HEK293 (cell line): Measurements from ENCODE around the gene COL13A1.

Source experiments
- GLI2 ChIP-seq: fragments of 450-650 bp; formaldehyde crosslinking; IDR thresholded peaks from 2 replicates; pipeline ENCODE4; 2017; ENCODE audit warnings: missing biosample characterization, missing genetic modification characterization, low read depth, borderline replicate concordance
- ZNF354C ChIP-seq: fragments of 450-650 bp; formaldehyde crosslinking; IDR thresholded peaks from 2 replicates; pipeline ENCODE4 v1.5.1; 2016; ENCODE audit warnings: missing biosample characterization, missing genetic modification characterization, low read depth, borderline replicate concordance
- TF ChIP-seq, protein P1 (sequence below): fragments of 450-650 bp; formaldehyde crosslinking; IDR thresholded peaks from 2 replicates; pipeline ENCODE4 v1.5.1; 2016; ENCODE audit warnings: missing biosample characterization, missing genetic modification characterization
- TF ChIP-seq, protein P2 (sequence below): fragments of 450-650 bp; formaldehyde crosslinking; IDR thresholded peaks from 2 replicates; pipeline ENCODE4 v1.5.1; 2016; ENCODE audit warnings: missing biosample characterization, missing genetic modification characterization

DNA sequence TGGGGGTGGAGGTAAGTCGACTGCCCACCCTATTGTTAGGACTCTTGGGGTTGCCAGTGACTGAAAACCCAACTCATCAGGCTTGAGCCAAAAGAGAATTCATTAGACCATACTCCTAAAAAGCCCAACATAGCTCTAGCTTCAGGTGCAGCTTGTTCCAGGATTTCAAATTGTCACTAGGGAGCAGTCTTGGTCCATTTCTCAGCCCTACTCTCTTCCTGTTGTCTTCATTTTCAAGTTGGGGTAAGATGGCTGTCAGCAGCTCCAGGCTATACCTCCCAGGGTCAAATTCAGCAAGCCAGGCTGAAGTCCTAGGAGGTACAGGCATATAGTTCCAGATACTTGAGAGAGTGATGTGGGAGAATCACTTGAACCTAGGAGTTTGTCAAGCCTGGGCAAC, 14.9 kb upstream of the COL13A1 start:
- TF ChIP-seq, protein P1, sequence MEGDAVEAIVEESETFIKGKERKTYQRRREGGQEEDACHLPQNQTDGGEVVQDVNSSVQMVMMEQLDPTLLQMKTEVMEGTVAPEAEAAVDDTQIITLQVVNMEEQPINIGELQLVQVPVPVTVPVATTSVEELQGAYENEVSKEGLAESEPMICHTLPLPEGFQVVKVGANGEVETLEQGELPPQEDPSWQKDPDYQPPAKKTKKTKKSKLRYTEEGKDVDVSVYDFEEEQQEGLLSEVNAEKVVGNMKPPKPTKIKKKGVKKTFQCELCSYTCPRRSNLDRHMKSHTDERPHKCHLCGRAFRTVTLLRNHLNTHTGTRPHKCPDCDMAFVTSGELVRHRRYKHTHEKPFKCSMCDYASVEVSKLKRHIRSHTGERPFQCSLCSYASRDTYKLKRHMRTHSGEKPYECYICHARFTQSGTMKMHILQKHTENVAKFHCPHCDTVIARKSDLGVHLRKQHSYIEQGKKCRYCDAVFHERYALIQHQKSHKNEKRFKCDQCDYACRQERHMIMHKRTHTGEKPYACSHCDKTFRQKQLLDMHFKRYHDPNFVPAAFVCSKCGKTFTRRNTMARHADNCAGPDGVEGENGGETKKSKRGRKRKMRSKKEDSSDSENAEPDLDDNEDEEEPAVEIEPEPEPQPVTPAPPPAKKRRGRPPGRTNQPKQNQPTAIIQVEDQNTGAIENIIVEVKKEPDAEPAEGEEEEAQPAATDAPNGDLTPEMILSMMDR, result no peak
- no peak for TF ChIP-seq GLI2 (tag by site-specific recombination)
- TF ChIP-seq ZNF354C, result no peak
- TF ChIP-seq, protein P2, sequence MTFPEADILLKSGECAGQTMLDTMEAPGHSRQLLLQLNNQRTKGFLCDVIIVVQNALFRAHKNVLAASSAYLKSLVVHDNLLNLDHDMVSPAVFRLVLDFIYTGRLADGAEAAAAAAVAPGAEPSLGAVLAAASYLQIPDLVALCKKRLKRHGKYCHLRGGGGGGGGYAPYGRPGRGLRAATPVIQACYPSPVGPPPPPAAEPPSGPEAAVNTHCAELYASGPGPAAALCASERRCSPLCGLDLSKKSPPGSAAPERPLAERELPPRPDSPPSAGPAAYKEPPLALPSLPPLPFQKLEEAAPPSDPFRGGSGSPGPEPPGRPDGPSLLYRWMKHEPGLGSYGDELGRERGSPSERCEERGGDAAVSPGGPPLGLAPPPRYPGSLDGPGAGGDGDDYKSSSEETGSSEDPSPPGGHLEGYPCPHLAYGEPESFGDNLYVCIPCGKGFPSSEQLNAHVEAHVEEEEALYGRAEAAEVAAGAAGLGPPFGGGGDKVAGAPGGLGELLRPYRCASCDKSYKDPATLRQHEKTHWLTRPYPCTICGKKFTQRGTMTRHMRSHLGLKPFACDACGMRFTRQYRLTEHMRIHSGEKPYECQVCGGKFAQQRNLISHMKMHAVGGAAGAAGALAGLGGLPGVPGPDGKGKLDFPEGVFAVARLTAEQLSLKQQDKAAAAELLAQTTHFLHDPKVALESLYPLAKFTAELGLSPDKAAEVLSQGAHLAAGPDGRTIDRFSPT (tag by site-specific recombination), result no peak
